BE2C (cell line): ENCODE results near the gene TGFBRAP1.
"Not testable (repeated sequence)": the region's sequence is repeated elsewhere in the genome, so short reads cannot be mapped to it uniquely, and the experiment has no call there.

ENCODE experiments used
- DNase-seq: peaks from one replicate; pipeline ENCODE4 v3.0.0-alpha.2; 2020
- H3K27me3 ChIP-seq: fragments of 250-450 bp; sonication (Bioruptor Pico); 2 replicates; pipeline ENCODE4 v1.5.1; 2020; ENCODE audit warnings: mild to moderate bottlenecking
- H3K36me3 ChIP-seq: fragments of 250-450 bp; sonication (Bioruptor Pico); 2 replicates; pipeline ENCODE4 v1.5.1; 2020; ENCODE audit warnings: mild to moderate bottlenecking
- H3K4me1 ChIP-seq: fragments of 250-450 bp; sonication (Bioruptor Pico); 2 replicates; pipeline ENCODE4 v1.5.1; 2020
- H3K4me3 ChIP-seq: 2 replicates; pipeline ENCODE4 v1.5.1; 2011; ENCODE audit warnings: low read depth, low read length
- H3K9me3 ChIP-seq: fragments of 250-450 bp; sonication (Bioruptor Pico); 2 replicates; pipeline ENCODE4 v1.5.1; 2020
- CTCF ChIP-seq: IDR thresholded peaks from 2 replicates; pipeline ENCODE4 v1.5.1; 2012; ENCODE audit warnings: mild to moderate bottlenecking, low read depth, low read length

Gene TGFBRAP1

GRCh38 chr2:105329197-105329554 is 359 bp downstream of the TGFBRAP1 start:
- no peaks in the 10 kb centered on the region; the same call in 1 of the 2 replicates for H3K36me3 ChIP-seq
- no peaks in the 10 kb centered on the region for H3K9me3 ChIP-seq
- DNase-seq = no peak
- TF ChIP-seq CTCF = no peak
- H3K4me3 ChIP-seq = peak overlapping the region; percentile 78
- no peaks in the 10 kb centered on the region for H3K4me1 ChIP-seq
- no peaks in the 10 kb centered on the region for H3K27me3 ChIP-seq

- Histone ChIP-seq H3K4me1 (no peaks in the 10 kb centered on the region), H3K9me3 (no peaks in the 10 kb centered on the region), H3K36me3 (no peaks in the 10 kb centered on the region), H3K4me3 (peak overlapping the region; percentile 78), H3K27me3 (no peaks in the 10 kb centered on the region)
- TF ChIP-seq CTCF = no peak
- no peak for DNase-seq
These were observed 996 bp downstream of the TGFBRAP1 start for GRCh38 chr2:105328281-105329196.

GRCh38 chr2:105327690-105328089 is 1.8 kb downstream of the TGFBRAP1 start:
- no peaks in the 10 kb centered on the region for H3K4me1 ChIP-seq
- no peaks in the 10 kb centered on the region for H3K27me3 ChIP-seq
- DNase-seq = no peak
- no peak overlapping the region for H3K4me3 ChIP-seq
- no peaks in the 10 kb centered on the region for H3K36me3 ChIP-seq
- H3K9me3 ChIP-seq = no peaks in the 10 kb centered on the region
- TF ChIP-seq CTCF = no peak

- H3K4me1 ChIP-seq, H3K4me3 ChIP-seq, H3K9me3 ChIP-seq, H3K27me3 ChIP-seq, DNase-seq, H3K36me3 ChIP-seq: not testable (repeated sequence)
These were observed 2.3 kb downstream of the TGFBRAP1 start for GRCh38 chr2:105327271-105327670.

GRCh38 chr2:105325389-105325963 is 4.1 kb downstream of the TGFBRAP1 start:
- TF ChIP-seq CTCF = no peak
- H3K9me3 ChIP-seq = no peaks in the 10 kb centered on the region
- no peak for DNase-seq
- H3K4me3 ChIP-seq = no peak overlapping the region
- H3K36me3 ChIP-seq = no peaks in the 10 kb centered on the region
- no peaks in the 10 kb centered on the region for H3K4me1 ChIP-seq
- H3K27me3 ChIP-seq = no peaks in the 10 kb centered on the region

GRCh38 chr2:105324732-105325131 is 4.8 kb downstream of the TGFBRAP1 start:
- H3K4me1 ChIP-seq = no peaks in the 10 kb centered on the region

More at GRCh38 chr2:105324732-105325131, 4.8 kb downstream of the TGFBRAP1 start:
- Histone ChIP-seq H3K4me3 (no peak overlapping the region), H3K27me3 (no peaks in the 10 kb centered on the region), H3K36me3 (no peaks in the 10 kb centered on the region), H3K9me3 (no peaks in the 10 kb centered on the region)
- TF ChIP-seq CTCF = no peak
- DNase-seq = no peak
